ENCODE measurements around the gene CHORDC1.
"Not testable (repeated sequence)": the region's sequence is repeated elsewhere in the genome, so short reads cannot be mapped to it uniquely, and the experiment has no call there.

CHORDC1 gene

GRCh38 chr11:90222459-90223247 lies at the start of gene CHORDC1:
Gene CHORDC1 (minus strand): TSS chr11:90223049. CDS start chr11:90222954, 95 bp downstream.
- peak; percentile 85 for DNase-seq (ENCODE audit: low spot score)

DNA sequence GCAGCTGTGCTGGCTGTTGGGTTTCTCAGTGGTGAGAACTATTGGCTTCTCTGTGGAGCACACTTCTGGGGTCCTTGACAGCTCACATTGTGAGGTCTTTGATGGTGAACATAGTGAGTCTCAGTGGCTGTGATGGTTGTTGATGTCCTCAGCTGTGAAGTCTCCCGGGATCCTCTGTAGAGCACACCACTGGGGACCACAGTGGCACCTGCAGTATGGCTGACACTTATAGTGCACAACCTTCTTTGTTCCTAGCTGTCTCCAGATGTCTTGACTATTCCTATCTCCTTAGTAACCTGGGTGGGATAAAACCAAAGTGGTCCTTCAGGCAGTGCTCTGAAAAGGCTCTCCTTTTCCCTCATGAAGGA lies 34.3 kb upstream of the CHORDC1 start:
- DNase-seq (ENCODE audit: low spot score): no peak

DNA sequence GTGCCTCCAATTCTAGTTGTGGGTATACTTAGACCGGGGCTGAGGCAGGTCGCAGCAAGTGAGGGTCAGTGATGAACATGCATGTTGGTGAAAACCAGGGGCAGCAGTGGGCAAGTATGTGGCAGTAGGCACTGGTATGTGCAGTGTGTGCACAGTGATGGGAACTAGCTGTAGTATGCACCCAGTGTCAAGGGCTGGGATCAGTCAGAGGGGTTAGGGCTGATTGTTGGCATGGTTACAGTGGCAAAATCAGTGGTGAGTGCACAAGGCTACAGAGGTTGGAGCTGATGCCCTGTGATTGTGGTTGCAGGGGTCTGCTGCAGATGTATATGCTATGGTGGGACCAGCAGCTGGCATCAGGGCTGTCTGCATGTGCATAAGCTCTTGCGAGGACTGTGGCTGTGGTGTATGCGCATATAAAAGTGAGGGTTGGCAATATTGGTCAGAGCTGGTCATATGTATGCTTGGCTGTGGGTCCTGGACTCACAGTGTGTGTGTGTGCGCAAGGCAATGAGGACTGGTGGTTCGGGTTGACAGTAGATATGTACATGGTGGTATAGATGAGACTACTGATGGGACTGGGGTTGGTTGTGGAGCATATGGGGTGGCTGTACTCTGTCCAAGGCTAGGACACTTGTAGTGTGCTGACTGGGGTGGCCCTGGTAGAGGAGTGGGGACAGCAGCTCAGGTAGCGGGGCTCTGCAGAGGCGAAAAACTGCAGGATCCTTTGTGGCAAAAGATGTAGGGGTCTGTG lies 33.7 kb upstream of the CHORDC1 start:
- DNase-seq (ENCODE audit: low spot score): no peak

- no peak for DNase-seq (ENCODE audit: low spot score)
Measured at GRCh38 chr11:90254065-90254464, 31.2 kb upstream of the CHORDC1 start.

GRCh38 chr11:90252053-90252452 lies 29.2 kb upstream of the CHORDC1 start:
- DNase-seq (ENCODE audit: low spot score): no peak

GRCh38 chr11:90251599-90251998 lies 28.8 kb upstream of the CHORDC1 start:
- DNase-seq (ENCODE audit: low spot score): no peak

DNA sequence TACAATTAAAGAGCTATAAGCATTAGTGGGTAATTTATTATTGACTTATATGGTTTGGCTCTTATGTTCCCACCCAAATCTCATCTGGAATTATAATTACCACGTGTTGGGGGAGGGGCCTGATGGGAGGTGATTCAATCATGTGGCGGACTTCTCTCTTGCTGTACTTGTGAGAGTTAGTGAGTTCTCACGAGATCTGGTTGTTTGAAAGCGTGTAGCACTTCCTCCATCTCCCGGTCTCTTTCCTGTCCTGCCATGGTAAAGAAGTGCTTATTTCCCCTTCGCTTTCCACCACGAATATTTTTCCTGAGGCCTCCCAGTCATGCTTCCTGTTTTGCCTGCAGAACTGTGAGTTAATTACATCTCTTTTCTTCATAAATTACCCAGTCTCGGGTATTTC lies 28.1 kb upstream of the CHORDC1 start:
- no peak for DNase-seq (ENCODE audit: low spot score)

DNA sequence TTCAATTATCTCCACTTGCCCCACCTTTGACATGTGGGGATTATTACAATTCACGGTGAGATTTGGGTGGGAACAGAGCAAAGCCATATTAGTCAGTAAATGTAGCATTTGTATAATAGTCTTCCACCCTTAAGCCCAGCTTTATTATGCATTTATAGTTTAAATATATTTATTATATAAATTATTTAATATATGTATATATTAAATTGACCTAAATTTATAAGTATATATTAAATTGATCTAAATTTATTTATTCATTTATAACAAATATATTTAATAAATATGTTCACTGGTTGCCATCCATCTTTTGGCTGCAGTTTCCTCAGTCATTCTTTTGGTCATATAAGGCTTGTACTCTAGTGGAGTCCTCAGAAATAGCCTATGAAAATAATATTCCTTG lies 23.6 kb upstream of the CHORDC1 start:
- no peak for DNase-seq (ENCODE audit: low spot score)

DNA sequence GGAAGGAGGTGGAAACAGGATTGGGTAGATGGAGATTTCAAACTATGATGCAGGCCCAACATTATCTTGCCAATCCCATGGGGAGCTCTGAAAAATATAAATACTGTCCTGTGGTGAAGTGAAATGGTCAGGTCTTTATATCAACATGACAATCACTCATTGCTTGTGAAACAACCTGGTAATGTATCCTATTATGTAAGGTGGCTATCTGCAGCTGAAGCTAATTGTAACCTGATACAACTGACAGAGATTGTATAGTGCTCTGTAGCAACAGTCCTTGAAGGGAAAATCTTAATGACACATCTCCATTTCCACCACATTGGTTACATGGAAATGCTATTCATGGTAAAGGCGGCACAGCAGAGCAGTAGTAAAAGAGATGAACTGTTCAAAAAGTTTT lies 20.7 kb upstream of the CHORDC1 start:
- no peak for DNase-seq (ENCODE audit: low spot score)

- DNase-seq (ENCODE audit: low spot score): no peak
Measured at GRCh38 chr11:90242894-90243416, 20.1 kb upstream of the CHORDC1 start.

DNA sequence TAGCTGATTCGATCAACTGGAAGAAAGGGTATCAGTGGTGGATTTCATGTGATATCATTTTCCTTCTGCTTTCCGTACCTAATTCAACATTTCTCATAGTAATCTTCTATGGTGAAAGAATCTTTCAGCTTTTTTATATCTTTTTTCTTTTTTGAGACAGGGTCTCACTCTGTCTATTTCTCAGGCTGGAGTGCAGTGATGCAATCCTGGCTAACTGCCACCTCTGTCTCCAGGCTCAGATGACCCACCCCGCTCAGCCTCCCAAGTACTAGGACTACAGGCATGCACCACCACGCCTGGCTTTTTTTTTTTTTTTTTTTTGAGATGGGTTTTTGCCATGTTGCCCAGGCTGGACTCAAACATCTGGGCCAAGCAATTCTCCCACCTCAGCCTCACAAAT lies 18.6 kb upstream of the CHORDC1 start:
- no peak for DNase-seq (ENCODE audit: low spot score)

- not testable (repeated sequence) for DNase-seq (ENCODE audit: low spot score)
Measured at GRCh38 chr11:90239967-90240636, 17.3 kb upstream of the CHORDC1 start.

DNA sequence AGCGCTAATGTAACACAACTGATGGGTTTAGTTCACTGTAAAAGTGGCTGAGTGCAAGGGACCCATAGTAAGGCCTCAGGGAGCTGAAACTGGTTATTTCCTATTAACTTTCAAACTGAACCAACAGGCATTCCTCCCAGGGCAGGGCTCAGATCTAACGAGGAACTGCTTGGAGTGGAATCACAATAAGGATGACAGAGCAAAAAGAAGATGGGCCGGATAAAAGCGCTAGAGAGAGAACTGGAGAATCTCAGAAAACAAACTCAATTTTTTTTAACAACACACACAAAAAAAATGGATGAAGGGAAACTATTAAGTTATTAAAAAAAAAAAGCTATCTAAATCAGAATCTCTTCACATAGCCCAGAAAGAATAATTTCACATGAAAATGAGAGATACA lies 14.2 kb upstream of the CHORDC1 start:
- no peak for DNase-seq (ENCODE audit: low spot score)

DNA sequence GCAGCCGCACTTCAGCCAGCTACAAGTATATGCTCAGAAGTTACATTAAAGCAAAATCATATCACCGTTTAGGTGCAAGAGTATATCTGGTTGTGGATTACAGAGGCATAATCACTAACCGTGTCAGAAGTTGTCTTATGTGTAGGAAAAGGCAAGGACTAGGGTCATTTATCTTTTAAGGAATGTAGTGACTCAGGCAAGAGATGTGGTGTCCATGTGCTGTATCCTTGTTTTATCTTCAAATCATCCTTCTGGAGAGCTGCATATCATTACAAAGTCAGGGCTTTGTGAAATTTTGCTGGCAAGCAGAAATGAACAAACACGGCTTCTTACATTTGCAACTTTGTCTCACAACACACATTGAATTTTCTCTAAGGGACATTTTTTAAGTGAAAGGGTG lies 12.7 kb upstream of the CHORDC1 start:
- no peak for DNase-seq (ENCODE audit: low spot score)

DNA sequence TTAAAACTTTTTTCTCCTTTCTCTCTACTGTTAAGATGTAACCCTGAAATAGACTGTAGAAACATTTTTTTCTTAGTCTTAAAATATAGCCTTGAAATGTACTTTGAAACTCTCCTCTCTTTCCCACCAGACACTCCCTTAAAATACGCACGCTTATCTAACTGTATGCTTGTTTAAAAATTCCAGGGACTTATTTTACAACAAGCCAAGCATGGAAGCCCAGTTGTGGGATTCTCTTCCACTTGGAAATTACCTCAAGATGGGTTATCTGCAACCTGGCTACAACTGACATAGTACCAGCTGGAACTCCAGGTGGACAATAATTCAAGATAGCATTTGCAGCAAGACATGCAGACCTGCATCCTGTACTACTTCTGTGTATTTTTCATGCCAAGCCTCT lies 12.1 kb upstream of the CHORDC1 start:
- DNase-seq (ENCODE audit: low spot score): no peak

GRCh38 chr11:90229791-90230190 lies 6.9 kb upstream of the CHORDC1 start:
- no peak for DNase-seq (ENCODE audit: low spot score)

DNA sequence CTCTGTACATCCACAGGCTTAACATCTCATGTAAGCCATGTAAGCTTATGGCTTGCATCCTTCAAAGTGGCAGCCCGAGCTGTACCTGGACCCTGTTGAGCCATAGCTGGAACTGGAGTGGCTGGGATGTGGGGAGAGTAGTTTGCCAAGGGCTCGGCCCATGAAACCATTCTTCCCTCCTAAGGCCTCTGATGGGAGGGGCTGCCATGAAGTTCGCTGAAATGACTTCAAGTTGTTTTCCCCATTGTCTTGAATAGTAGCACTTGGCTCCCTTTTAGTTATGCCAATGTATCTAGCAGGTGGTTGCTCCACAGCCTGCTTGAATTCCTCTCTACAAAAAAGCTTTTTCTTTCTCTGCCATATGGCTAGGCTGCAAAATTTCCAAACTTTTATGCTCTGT lies 5.2 kb upstream of the CHORDC1 start:
- DNase-seq (ENCODE audit: low spot score): no peak

DNA sequence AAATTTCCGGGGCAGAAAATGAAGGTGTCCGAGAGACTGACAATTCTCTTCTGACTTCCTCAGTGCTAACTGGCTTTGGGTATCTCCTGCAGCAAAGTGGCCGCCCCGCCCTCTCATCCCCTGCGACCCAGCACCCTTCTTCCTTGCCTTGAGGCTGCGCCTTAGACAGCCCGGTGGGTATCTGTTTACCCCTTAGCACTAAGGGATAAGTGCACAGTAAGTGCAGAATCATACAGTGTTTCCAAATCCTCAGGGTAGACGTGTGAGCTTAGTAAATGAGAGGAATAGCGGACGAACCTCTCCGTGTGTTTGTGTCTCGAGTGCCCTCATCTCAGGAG lies 368 bp upstream of the CHORDC1 start:
- DNase-seq (ENCODE audit: low spot score): no peak

GRCh38 chr11:90221803-90222458 lies 918 bp downstream of the CHORDC1 start:
- DNase-seq (ENCODE audit: low spot score): no peak

- DNase-seq (ENCODE audit: low spot score): no peak
Measured at GRCh38 chr11:90220391-90220790, 2.5 kb downstream of the CHORDC1 start.

- no peak for DNase-seq (ENCODE audit: low spot score)
Measured at GRCh38 chr11:90219438-90219837, 3.4 kb downstream of the CHORDC1 start.

DNA sequence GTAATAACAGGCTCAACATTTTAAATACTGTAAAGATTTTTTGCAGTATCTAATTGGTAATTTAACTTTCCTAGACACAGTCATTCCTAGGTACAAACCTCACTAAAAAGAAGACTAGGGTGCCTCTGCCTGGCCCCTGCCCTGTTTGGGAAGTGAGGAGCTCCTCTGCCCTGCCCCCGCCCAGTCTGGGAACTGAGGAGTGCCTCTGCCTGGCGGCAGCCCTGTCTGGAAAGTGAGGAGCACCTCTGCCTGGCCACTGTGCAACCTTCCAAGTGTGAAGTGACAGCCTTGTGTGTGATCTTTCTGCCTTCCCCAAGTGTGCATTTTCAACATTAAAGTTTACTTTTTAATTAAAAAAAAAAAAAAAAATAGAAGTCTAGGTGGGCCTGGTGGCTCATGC lies 4.2 kb downstream of the CHORDC1 start:
- DNase-seq (ENCODE audit: low spot score): no peak

Data from SW480 (cell line).